GM23338 (cell line): ENCODE measurements around the gene ECT2. TPM values are rescaled to one million over a fixed set of nuclear protein-coding genes. Genes with fewer than 3 reads are reported as not detected.

ENCODE experiments used
- ATAC-seq: fragments of 200-7000 bp; cut with Tn5 transposase; 3 replicates; pipeline ENCODE4 v1.9.1; 2020
- DNase-seq: peaks from one replicate; pipeline ENCODE4 v3.0.0-alpha.2; 2015; ENCODE audit warnings: low spot score
- H2AFZ ChIP-seq: fragments of 200-600 bp; sonication (generic); 2 replicates; pipeline ENCODE4 v1.8.0; 2016; ENCODE audit warnings: antibody characterized with exemption, mild to moderate bottlenecking, moderate library complexity
- H3F3A ChIP-seq: fragments of 200-600 bp; sonication (generic); replicated peaks from 2 replicates; pipeline ENCODE4 v1.8.0; 2017; ENCODE audit warnings: antibody characterized with exemption, mixed run types, low read depth
- H3K27ac ChIP-seq: fragments of 200-600 bp; sonication (generic); 2 replicates; pipeline ENCODE4 v1.6.1; 2016; ENCODE audit warnings: low read depth
- H3K27me3 ChIP-seq: fragments of 200-600 bp; sonication (generic); 2 replicates; pipeline ENCODE4 v1.8.0; 2016; ENCODE audit warnings: mild to moderate bottlenecking, mixed run types, moderate library complexity; ENCODE audit not compliant: insufficient read depth
- H3K36me3 ChIP-seq: fragments of 200-600 bp; sonication (generic); 2 replicates; pipeline ENCODE4 v1.8.0; 2016; ENCODE audit warnings: mild to moderate bottlenecking; ENCODE audit not compliant: insufficient read depth
- H3K4me1 ChIP-seq: fragments of 200-600 bp; sonication (generic); 2 replicates; pipeline ENCODE4 v1.8.0; 2016; ENCODE audit warnings: mild to moderate bottlenecking, moderate library complexity; ENCODE audit not compliant: insufficient read depth
- H3K4me2 ChIP-seq: fragments of 200-600 bp; sonication (generic); 2 replicates; pipeline ENCODE4 v1.7.1; 2017; ENCODE audit warnings: mixed run types
- H3K4me3 ChIP-seq: fragments of 200-600 bp; sonication (generic); 2 replicates; pipeline ENCODE4 v1.6.1; 2016; ENCODE audit warnings: mixed run types
- H3K79me2 ChIP-seq: fragments of 200-600 bp; sonication (generic); replicated peaks from 2 replicates; pipeline ENCODE4 v1.8.0; 2017; ENCODE audit warnings: mild to moderate bottlenecking; ENCODE audit not compliant: insufficient read depth
- H3K9me2 ChIP-seq: fragments of 200-600 bp; sonication (generic); 2 replicates; pipeline ENCODE4 v1.8.0; 2017; ENCODE audit not compliant: insufficient read depth
- H4K20me1 ChIP-seq: fragments of 200-600 bp; sonication (generic); replicated peaks from 2 replicates; pipeline ENCODE4 v1.8.0; 2017; ENCODE audit warnings: mild to moderate bottlenecking; ENCODE audit not compliant: insufficient read depth
- H3K27ac Mint-ChIP-seq: 2 replicates; pipeline ENCODE4 v1.8.0; 2020; ENCODE audit warnings: inconsistent platforms, mild to moderate bottlenecking, moderate library complexity, mixed read lengths
- H3K27me3 Mint-ChIP-seq: 3 replicates; pipeline ENCODE4 v1.8.0; 2022; ENCODE audit warnings: low read depth, mild to moderate bottlenecking, moderate library complexity, mixed read lengths, inconsistent platforms; ENCODE audit not compliant: insufficient read depth, poor library complexity
- H3K36me3 Mint-ChIP-seq: 3 replicates; pipeline ENCODE4 v1.8.0; 2021; ENCODE audit warnings: low read depth, mild to moderate bottlenecking, inconsistent platforms, moderate library complexity, mixed read lengths
- H3K4me1 Mint-ChIP-seq: 3 replicates; pipeline ENCODE4 v1.8.0; 2020; ENCODE audit warnings: mild to moderate bottlenecking, inconsistent platforms, mixed read lengths
- H3K4me3 Mint-ChIP-seq: 3 replicates; pipeline ENCODE4 v1.8.0; 2021; ENCODE audit warnings: moderate library complexity, mild to moderate bottlenecking, inconsistent platforms, mixed read lengths
- H3K9me3 Mint-ChIP-seq: 3 replicates; pipeline ENCODE4 v1.8.0; 2020; ENCODE audit warnings: moderate library complexity, mild to moderate bottlenecking, inconsistent platforms, mixed read lengths
- CREB1 ChIP-seq: fragments of 250-450 bp; sonication (Bioruptor Pico); IDR thresholded peaks from 2 replicates; pipeline ENCODE4 v1.5.0; 2020; ENCODE audit warnings: low read depth, mild to moderate bottlenecking, moderate library complexity
- ETS1 ChIP-seq: IDR thresholded peaks from 2 replicates; pipeline ENCODE4 v1.6.1; 2016; ENCODE audit warnings: antibody characterized with exemption
- EZH2 ChIP-seq: fragments of 200-600 bp; sonication (generic); IDR thresholded peaks from one replicate; pipeline ENCODE4 v1.8.0; 2017; ENCODE audit warnings: antibody characterized with exemption, mild to moderate bottlenecking, low read depth; ENCODE audit not compliant: unreplicated experiment
- EZH2phosphoT487 ChIP-seq: fragments of 200-600 bp; sonication (generic); IDR thresholded peaks from one replicate; pipeline ENCODE4 v1.8.1; 2018; ENCODE audit warnings: antibody characterized with exemption; ENCODE audit not compliant: unreplicated experiment
- JUNB ChIP-seq: IDR thresholded peaks from one replicate; pipeline ENCODE4 v1.6.1; 2016; ENCODE audit warnings: antibody characterized with exemption; ENCODE audit not compliant: unreplicated experiment
- NANOG ChIP-seq: IDR thresholded peaks from 2 replicates; pipeline ENCODE4 v1.6.1; 2016; ENCODE audit warnings: antibody characterized with exemption, borderline replicate concordance
- POLR2AphosphoS5 ChIP-seq: IDR thresholded peaks from 2 replicates; pipeline ENCODE4 v1.6.1; 2016; ENCODE audit warnings: antibody characterized with exemption, low read depth
- STAT1 ChIP-seq: IDR thresholded peaks from one replicate; pipeline ENCODE4 v1.6.1; 2016; ENCODE audit warnings: antibody characterized with exemption; ENCODE audit not compliant: unreplicated experiment
- ZNF114 ChIP-seq: fragments of 250-450 bp; sonication (Bioruptor Pico); IDR thresholded peaks from 2 replicates; pipeline ENCODE4 v1.5.0; 2020; ENCODE audit warnings: mild to moderate bottlenecking, moderate library complexity
- ZNF331 ChIP-seq: fragments of 250-450 bp; sonication (Bioruptor Pico); IDR thresholded peaks from 2 replicates; pipeline ENCODE4 v1.5.0; 2020; ENCODE audit warnings: low read depth, mild to moderate bottlenecking, moderate library complexity
- ZNF462 ChIP-seq: fragments of 250-450 bp; sonication (Bioruptor Pico); IDR thresholded peaks from 2 replicates; pipeline ENCODE4 v1.5.0; 2020; ENCODE audit warnings: mild to moderate bottlenecking, moderate library complexity
- polyA plus RNA-seq: library from polyadenylated mRNA; unstranded; fragments of >200 nt; fragmentation: Nextera tagmentation; extraction: Ambion mirVana; gene quantifications from 2 replicates; pipeline ENCODE4 v1.2.1, GENCODE V29; 2016
- total RNA-seq: library from RNA; depleted of rRNA; stranded (reverse); fragments of >200 nt; shearing (Covaris generic); gene quantifications from 2 replicates; pipeline ENCODE4 v1.2.3, GENCODE V29; 2014
- TF ChIP-seq, protein P1 (sequence below): IDR thresholded peaks from one replicate; pipeline ENCODE4 v1.6.1; 2018; ENCODE audit warnings: antibody characterized with exemption; ENCODE audit not compliant: unreplicated experiment
- TF ChIP-seq, protein P2 (sequence below), 2 experiments: fragments of 200-600 bp in 1 of 2; sonication (generic) in 1 of 2; conservative IDR thresholded peaks; 2 replicates each; pipeline versions ENCODE4 v1.5.1 to v1.6.1; 2016 to 2017; ENCODE audit warnings: antibody characterized with exemption in 2 of 2, low read depth in 2 of 2, mild to moderate bottlenecking in 2 of 2, moderate library complexity in 1 of 2

The ECT2 gene
- total and polyA plus RNA-seq, 2 experiments from 2014 or later, result 102 to 111 TPM

DNA sequence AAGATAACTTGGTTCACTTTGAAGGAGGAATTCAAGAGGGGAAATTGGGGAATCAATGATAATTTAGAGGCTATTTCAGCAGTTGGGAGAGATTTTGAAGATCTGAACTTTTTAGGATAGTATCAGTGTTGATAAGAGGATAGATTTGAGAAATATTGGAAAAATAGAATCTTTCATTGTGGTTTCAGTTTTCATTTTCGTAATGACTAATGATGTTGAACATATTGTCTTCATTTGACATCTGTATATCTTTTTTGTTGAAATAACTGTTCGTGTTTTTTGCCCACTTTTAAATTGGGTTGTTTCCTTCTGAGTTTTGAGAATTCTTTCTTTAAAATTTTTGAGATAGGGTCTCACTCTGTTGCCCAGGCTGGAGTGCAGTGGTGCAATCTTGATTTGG lies 21.1 kb downstream of the ECT2 start:
- Histone ChIP-seq H3K9me2 (no peaks in the 10 kb centered on the region), H3K4me2 (no peak overlapping the region), H3K4me1 (no peaks in the 10 kb centered on the region), H3F3A (no peaks in the 10 kb centered on the region), H3K36me3 (peaks cover 80% of the 10 kb centered on the region), H4K20me1 (peaks cover 8% of the 10 kb centered on the region; the same call in 1 of the 2 replicates), H3K27me3 (no peaks in the 10 kb centered on the region), H3K79me2 (no peaks in the 10 kb centered on the region), H3K27ac (no peak overlapping the region), H2AFZ (no peak overlapping the region), H3K4me3 (no peak overlapping the region)
- Mint-ChIP-seq H3K4me1 (no peaks in the 10 kb centered on the region), H3K9me3 (no peaks in the 10 kb centered on the region), H3K4me3 (no peak overlapping the region), H3K36me3 (peaks cover 92% of the 10 kb centered on the region), H3K27ac (no peak overlapping the region), H3K27me3 (no peaks in the 10 kb centered on the region)
- DNase-seq (no peak), ATAC-seq (no peak)
- TF ChIP-seq CREB1 (CRISPR knock-in tag) (no peak), ETS1 (no peak), NANOG (no peak), ZNF331 (CRISPR knock-in tag) (no peak), POLR2AphosphoS5 (no peak), JUNB (no peak), ZNF114 (no peak), STAT1 (no peak), EZH2phosphoT487 (no peak), EZH2 (no peak), ZNF462 (CRISPR knock-in tag) (no peak)
- TF ChIP-seq, protein P1, sequence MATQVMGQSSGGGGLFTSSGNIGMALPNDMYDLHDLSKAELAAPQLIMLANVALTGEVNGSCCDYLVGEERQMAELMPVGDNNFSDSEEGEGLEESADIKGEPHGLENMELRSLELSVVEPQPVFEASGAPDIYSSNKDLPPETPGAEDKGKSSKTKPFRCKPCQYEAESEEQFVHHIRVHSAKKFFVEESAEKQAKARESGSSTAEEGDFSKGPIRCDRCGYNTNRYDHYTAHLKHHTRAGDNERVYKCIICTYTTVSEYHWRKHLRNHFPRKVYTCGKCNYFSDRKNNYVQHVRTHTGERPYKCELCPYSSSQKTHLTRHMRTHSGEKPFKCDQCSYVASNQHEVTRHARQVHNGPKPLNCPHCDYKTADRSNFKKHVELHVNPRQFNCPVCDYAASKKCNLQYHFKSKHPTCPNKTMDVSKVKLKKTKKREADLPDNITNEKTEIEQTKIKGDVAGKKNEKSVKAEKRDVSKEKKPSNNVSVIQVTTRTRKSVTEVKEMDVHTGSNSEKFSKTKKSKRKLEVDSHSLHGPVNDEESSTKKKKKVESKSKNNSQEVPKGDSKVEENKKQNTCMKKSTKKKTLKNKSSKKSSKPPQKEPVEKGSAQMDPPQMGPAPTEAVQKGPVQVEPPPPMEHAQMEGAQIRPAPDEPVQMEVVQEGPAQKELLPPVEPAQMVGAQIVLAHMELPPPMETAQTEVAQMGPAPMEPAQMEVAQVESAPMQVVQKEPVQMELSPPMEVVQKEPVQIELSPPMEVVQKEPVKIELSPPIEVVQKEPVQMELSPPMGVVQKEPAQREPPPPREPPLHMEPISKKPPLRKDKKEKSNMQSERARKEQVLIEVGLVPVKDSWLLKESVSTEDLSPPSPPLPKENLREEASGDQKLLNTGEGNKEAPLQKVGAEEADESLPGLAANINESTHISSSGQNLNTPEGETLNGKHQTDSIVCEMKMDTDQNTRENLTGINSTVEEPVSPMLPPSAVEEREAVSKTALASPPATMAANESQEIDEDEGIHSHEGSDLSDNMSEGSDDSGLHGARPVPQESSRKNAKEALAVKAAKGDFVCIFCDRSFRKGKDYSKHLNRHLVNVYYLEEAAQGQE, result no peak
- TF ChIP-seq, protein P2, sequence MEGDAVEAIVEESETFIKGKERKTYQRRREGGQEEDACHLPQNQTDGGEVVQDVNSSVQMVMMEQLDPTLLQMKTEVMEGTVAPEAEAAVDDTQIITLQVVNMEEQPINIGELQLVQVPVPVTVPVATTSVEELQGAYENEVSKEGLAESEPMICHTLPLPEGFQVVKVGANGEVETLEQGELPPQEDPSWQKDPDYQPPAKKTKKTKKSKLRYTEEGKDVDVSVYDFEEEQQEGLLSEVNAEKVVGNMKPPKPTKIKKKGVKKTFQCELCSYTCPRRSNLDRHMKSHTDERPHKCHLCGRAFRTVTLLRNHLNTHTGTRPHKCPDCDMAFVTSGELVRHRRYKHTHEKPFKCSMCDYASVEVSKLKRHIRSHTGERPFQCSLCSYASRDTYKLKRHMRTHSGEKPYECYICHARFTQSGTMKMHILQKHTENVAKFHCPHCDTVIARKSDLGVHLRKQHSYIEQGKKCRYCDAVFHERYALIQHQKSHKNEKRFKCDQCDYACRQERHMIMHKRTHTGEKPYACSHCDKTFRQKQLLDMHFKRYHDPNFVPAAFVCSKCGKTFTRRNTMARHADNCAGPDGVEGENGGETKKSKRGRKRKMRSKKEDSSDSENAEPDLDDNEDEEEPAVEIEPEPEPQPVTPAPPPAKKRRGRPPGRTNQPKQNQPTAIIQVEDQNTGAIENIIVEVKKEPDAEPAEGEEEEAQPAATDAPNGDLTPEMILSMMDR (conservative IDR thresholded peaks at IDR 0.05; ENCODE audit: low read depth in 2 of 2), result no peak
